ENCODE results near the gene AUTS2. TPM values are rescaled to one million over a fixed set of nuclear protein-coding genes. Genes with fewer than 3 reads are reported as not detected.

AUTS2 gene
- polyA plus RNA-seq, 1 experiment: 0.54 TPM

GRCh38 chr7:70135656-70136055 is 537.4 kb downstream of the AUTS2 start:
- no peak for TF ChIP-seq CTCF (IDR thresholded peaks at IDR 0.05; ENCODE audit: insufficient read depth, low read depth, low read length)
- Histone ChIP-seq H3K36me3 (ENCODE audit: control insufficient read depth, insufficient read depth, low read length) (no peaks in the 10 kb centered on the region), H3K4me3 (ENCODE audit: low read depth, low read length) (no peak overlapping the region), H3K27me3 (ENCODE audit: control insufficient read depth, insufficient read depth, low read length) (no peaks in the 10 kb centered on the region)
- CTCF ChIA-PET: no interaction called here
- POLR2A ChIA-PET: no interaction called here
- DNase-seq (ENCODE audit: low read depth): no peak

DNA sequence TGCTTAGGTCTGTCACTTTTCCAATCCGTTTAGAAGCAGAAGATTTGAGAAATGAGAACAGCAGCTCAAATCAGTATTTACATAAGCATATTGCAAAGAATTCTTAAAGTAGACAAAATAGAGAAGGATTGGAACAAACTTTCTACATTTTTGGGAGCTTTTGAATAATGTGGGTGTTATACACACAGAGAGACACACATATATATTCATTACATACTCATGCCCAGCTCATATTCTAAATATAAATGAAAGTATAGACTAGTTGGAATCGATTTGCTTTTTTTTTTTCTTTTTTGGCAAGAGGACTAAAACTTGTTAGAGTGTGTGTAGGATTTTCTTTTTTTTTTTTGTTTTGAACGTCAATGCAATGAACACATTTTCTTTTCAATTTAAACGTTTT is 538.9 kb downstream of the AUTS2 start:
- Histone ChIP-seq H3K36me3 (ENCODE audit: control insufficient read depth, insufficient read depth, low read length) (no peaks in the 10 kb centered on the region), H3K27me3 (ENCODE audit: control insufficient read depth, insufficient read depth, low read length) (no peaks in the 10 kb centered on the region), H3K4me3 (ENCODE audit: low read depth, low read length) (no peak overlapping the region)
- TF ChIP-seq CTCF (IDR thresholded peaks at IDR 0.05; ENCODE audit: insufficient read depth, low read depth, low read length): no peak
- CTCF ChIA-PET: no interaction called here
- POLR2A ChIA-PET: no interaction called here
- DNase-seq (ENCODE audit: low read depth): no peak

DNA sequence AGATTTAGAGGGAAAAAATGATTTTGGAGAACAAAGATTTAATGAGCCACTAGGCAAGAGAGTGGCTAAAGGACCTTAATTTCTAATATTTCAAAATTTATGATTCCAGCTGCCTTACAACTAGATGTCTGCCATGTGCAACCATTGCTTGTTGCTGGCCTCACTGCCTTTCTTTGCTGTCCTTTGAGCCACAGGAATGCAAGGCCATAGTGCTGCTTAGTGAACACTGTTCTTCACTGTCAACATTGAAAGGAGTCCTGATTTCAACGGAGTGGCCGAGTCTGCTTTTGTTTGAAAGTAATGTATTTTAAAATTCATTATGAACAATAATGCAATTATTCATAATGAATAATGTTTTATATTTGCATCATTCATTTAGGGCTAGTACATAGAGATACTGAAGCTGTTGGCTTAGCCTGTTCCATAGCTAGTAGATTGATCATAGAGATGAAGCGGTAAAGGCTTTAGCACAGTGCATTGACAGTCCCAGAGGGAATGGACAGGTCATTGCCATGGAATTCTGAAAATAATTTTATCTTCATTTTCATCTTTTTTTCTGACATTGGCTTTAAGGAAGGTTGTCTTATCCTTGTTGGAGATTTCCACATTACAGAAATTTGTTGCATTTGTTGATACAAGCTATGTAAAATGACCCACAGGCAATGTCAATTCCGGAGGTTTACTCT is 544.1 kb downstream of the AUTS2 start:
- Histone ChIP-seq H3K4me3 (ENCODE audit: low read depth, low read length) (no peak overlapping the region), H3K27me3 (ENCODE audit: control insufficient read depth, insufficient read depth, low read length) (no peaks in the 10 kb centered on the region), H3K36me3 (ENCODE audit: control insufficient read depth, insufficient read depth, low read length) (no peaks in the 10 kb centered on the region)
- TF ChIP-seq CTCF (IDR thresholded peaks at IDR 0.05; ENCODE audit: insufficient read depth, low read depth, low read length): no peak
- CTCF ChIA-PET: no interaction called here
- POLR2A ChIA-PET: no interaction called here
- DNase-seq (ENCODE audit: low read depth): no peak

DNA sequence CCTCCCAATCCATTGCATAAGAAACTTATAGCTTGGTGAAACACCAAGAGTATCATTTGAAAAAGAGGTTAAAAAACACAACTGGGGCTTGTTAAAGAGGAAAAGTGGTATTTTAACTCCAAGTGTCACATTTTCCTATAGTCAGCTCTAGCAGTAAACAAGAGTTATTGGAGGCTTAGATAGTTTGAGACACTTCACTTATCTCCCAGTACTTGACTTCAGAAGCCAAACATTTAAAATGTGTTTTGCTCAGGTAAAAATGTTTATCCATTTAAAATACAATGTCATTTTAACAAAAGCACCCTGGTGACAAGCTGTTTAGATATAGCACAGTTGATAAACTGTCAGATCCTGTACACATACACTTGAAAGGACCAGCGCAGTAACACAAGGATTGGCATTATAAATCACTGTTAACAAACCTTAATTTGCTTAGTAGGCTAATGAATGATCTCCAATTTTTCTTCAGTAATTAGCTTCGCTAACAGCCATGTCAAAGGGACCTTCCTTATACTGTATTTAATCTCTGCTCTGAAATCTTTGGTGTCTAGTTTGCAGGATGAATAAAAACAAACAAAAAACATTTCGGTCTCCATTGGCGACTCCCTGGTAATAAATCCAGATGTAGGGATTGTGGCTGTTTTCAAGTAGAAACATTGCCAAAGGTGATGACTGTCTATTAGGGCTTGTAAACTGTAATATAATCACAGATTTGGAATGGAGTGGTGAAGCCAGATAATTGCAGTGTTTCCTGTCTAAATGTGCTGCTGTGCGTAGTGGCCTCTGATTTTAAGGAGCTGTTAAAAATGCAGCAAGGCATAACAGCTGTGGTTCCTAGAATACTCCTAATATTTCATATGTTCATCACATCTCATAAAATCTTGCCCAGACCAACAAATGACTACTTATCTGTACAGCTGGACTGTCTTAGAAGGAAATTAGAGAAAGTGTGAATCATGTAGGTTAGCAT is 545.1 kb downstream of the AUTS2 start:
- DNase-seq (ENCODE audit: low read depth): peak; percentile 26
- H3K4me3 ChIP-seq (ENCODE audit: low read depth, low read length): no peak overlapping the region
- ChIA-PET CTCF (no interaction called here), POLR2A (no interaction called here)
- H3K27me3 ChIP-seq (ENCODE audit: control insufficient read depth, insufficient read depth, low read length): no peaks in the 10 kb centered on the region
- no peaks in the 10 kb centered on the region for H3K36me3 ChIP-seq (ENCODE audit: control insufficient read depth, insufficient read depth, low read length)
- TF ChIP-seq CTCF (IDR thresholded peaks at IDR 0.05; ENCODE audit: insufficient read depth, low read depth, low read length): no peak

DNA sequence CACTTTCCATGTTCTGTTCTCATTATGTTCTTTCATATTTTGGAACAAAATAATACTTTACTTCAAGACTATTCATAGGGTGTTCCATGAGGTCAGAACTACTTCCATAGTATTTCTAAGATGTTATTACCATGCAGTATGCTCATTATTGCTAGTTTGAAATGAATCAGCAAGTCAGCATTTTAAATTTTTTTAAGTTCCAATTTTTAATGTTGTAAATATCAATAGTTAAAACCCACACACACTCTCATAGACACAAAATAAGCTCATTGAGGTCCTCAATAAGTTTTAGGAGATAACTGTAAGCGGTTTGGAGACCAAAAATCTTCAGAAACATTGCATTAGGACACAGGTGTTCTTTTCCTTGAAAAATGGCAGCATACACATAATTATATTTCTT is 550.7 kb downstream of the AUTS2 start:
- Histone ChIP-seq H3K4me3 (ENCODE audit: low read depth, low read length) (no peak overlapping the region), H3K27me3 (ENCODE audit: control insufficient read depth, insufficient read depth, low read length) (no peaks in the 10 kb centered on the region), H3K36me3 (ENCODE audit: control insufficient read depth, insufficient read depth, low read length) (no peaks in the 10 kb centered on the region)
- ChIA-PET CTCF (no interaction called here), POLR2A (no interaction called here)
- DNase-seq (ENCODE audit: low read depth): no peak
- no peak for TF ChIP-seq CTCF (IDR thresholded peaks at IDR 0.05; ENCODE audit: insufficient read depth, low read depth, low read length)

Measured in BJ (cell line).